ENCODE measurements around the gene HIVEP3.

The HIVEP3 gene

DNA sequence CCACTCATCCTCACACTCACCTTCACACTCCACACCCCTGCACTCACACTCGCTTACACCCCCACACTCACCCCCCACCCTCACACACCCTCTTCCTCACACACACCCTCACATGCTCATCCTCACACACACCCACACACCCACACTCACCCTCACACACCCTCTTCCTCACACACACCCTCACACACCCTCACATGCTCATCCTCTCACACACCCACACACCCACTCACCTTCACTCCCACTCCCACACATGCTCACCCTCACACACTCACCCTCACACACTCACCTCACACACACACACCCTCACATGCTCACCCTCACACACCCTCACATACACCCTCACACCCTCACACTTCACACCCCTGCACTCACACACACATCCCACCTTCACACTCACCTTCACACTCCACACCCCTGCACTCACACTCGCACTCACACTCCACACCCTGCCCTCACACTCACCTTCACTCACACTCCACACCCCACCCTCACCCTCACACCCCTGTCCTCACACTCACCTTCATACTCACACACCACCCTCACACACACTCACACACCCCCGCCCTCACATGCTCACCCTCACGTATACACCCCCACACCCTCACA lies 391.7 kb downstream of the HIVEP3 start (continued):
- TF ChIP-seq ZEB2 (tag by site-specific recombination; IDR thresholded peaks at IDR 0.05) (no peak), PRDM1 (tag by site-specific recombination; IDR thresholded peaks at IDR 0.05) (no peak), EGR2 (tag by site-specific recombination; IDR thresholded peaks at IDR 0.05; ENCODE audit: low read depth) (peak; percentile 98), ZNF23 (tag by site-specific recombination; IDR thresholded peaks at IDR 0.05; ENCODE audit: borderline replicate concordance) (no peak), ZNF830 (tag by site-specific recombination; IDR thresholded peaks at IDR 0.05; ENCODE audit: low read depth) (no peak), ZNF311 (tag by site-specific recombination; IDR thresholded peaks at IDR 0.05; ENCODE audit: borderline replicate concordance) (peak; percentile 63; the same call in 1 of the 2 replicates)
- TF ChIP-seq, protein P1, sequence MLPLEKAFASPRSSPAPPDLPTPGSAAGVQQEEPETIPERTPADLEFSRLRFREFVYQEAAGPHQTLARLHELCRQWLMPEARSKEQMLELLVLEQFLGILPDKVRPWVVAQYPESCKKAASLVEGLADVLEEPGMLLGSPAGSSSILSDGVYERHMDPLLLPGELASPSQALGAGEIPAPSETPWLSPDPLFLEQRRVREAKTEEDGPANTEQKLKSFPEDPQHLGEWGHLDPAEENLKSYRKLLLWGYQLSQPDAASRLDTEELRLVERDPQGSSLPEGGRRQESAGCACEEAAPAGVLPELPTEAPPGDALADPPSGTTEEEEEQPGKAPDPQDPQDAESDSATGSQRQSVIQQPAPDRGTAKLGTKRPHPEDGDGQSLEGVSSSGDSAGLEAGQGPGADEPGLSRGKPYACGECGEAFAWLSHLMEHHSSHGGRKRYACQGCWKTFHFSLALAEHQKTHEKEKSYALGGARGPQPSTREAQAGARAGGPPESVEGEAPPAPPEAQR (tag by site-specific recombination; IDR thresholded peaks at IDR 0.05), result no peak
- TF ChIP-seq, protein P2, sequence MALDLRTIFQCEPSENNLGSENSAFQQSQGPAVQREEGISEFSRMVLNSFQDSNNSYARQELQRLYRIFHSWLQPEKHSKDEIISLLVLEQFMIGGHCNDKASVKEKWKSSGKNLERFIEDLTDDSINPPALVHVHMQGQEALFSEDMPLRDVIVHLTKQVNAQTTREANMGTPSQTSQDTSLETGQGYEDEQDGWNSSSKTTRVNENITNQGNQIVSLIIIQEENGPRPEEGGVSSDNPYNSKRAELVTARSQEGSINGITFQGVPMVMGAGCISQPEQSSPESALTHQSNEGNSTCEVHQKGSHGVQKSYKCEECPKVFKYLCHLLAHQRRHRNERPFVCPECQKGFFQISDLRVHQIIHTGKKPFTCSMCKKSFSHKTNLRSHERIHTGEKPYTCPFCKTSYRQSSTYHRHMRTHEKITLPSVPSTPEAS (tag by site-specific recombination; IDR thresholded peaks at IDR 0.05), result no peak

DNA sequence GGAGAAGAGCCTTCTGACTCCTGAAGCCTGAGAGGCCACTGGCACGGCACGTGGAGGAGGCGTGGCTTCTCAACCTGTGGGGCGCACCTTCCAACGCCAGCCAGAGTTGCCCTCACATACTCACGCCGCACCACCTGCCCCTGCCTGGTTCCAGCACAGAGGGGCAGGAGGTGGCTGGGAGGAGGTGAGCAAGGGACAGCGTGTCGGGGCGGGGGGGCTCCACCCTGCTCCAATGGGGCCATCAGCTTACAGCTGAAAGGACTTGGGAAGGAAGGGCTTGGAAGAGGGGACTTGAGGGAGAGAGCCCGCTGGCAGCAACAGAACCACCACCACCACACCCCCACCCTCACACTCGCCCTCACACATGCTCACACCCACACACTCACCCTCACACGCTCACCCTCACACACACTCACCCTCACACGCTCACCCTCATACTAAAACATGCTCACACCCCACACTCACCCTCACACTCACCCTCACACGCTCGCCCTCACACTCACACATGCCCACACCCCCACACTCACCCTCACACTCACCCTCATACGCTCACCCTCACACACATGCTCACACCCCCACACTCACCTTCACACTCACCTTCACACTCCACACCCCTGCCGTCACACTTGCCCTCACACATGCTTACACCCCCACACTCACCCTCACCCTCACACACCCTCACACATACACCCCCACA lies 392.7 kb downstream of the HIVEP3 start:
- ChIA-PET CTCF (interaction anchor here (1.0 to 1.7 kb wide), 2 partner anchors 10 to 13 kb away, joined by 5 to 16 read pairs; no protein-coding TSS in a partner anchor), POLR2A (no interaction called here)
- H3K9me3 ChIP-seq (ENCODE audit: control insufficient read depth, insufficient read depth, low read depth, low read length), result no peaks in the 10 kb centered on the region
- TF ChIP-seq, protein P3, sequence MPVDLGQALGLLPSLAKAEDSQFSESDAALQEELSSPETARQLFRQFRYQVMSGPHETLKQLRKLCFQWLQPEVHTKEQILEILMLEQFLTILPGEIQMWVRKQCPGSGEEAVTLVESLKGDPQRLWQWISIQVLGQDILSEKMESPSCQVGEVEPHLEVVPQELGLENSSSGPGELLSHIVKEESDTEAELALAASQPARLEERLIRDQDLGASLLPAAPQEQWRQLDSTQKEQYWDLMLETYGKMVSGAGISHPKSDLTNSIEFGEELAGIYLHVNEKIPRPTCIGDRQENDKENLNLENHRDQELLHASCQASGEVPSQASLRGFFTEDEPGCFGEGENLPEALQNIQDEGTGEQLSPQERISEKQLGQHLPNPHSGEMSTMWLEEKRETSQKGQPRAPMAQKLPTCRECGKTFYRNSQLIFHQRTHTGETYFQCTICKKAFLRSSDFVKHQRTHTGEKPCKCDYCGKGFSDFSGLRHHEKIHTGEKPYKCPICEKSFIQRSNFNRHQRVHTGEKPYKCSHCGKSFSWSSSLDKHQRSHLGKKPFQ (tag by site-specific recombination; IDR thresholded peaks at IDR 0.05), result peak; percentile 84
- TF ChIP-seq, protein P4, sequence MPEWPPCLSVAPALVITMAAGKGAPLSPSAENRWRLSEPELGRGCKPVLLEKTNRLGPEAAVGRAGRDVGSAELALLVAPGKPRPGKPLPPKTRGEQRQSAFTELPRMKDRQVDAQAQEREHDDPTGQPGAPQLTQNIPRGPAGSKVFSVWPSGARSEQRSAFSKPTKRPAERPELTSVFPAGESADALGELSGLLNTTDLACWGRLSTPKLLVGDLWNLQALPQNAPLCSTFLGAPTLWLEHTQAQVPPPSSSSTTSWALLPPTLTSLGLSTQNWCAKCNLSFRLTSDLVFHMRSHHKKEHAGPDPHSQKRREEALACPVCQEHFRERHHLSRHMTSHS (tag by site-specific recombination; IDR thresholded peaks at IDR 0.05), result no peak
- no peak for TF ChIP-seq ZNF629 (tag by site-specific recombination; IDR thresholded peaks at IDR 0.05)
- peak; percentile 89 for TF ChIP-seq ZFHX2 (tag by site-specific recombination; conservative IDR thresholded peaks at IDR 0.05)
- peak; percentile 90 for TF ChIP-seq EGR2 (tag by site-specific recombination; IDR thresholded peaks at IDR 0.05; ENCODE audit: low read depth)
- no peak for TF ChIP-seq ZEB2 (tag by site-specific recombination; IDR thresholded peaks at IDR 0.05)
- no peak for TF ChIP-seq ZNF558 (tag by site-specific recombination; IDR thresholded peaks at IDR 0.05)
- TF ChIP-seq ZFP69B (tag by site-specific recombination; IDR thresholded peaks at IDR 0.05), result no peak
- TF ChIP-seq ZNF114 (tag by site-specific recombination; IDR thresholded peaks at IDR 0.05), result no peak
- TF ChIP-seq KLF9 (tag by site-specific recombination; IDR thresholded peaks at IDR 0.05; ENCODE audit: low read depth), result no peak
- no peak for TF ChIP-seq TCF7L2 (IDR thresholded peaks at IDR 0.05; ENCODE audit: borderline replicate concordance, low read depth, low read length)
- no peak for TF ChIP-seq ZBTB20 (tag by site-specific recombination; IDR thresholded peaks at IDR 0.05)
- peak; percentile 23; the same call in 1 of the 2 replicates for TF ChIP-seq ZBTB48 (tag by site-specific recombination; IDR thresholded peaks at IDR 0.05)
- peak; percentile 22; the same call in 1 of the 2 replicates for TF ChIP-seq KLF1 (tag by site-specific recombination; IDR thresholded peaks at IDR 0.05)
- no peak for TF ChIP-seq ZNF23 (tag by site-specific recombination; IDR thresholded peaks at IDR 0.05; ENCODE audit: borderline replicate concordance)
- no peak for TF ChIP-seq KLF8 (tag by site-specific recombination; IDR thresholded peaks at IDR 0.05)
- TF ChIP-seq ZNF248 (tag by site-specific recombination; IDR thresholded peaks at IDR 0.05), result no peak
- TF ChIP-seq, protein P5, sequence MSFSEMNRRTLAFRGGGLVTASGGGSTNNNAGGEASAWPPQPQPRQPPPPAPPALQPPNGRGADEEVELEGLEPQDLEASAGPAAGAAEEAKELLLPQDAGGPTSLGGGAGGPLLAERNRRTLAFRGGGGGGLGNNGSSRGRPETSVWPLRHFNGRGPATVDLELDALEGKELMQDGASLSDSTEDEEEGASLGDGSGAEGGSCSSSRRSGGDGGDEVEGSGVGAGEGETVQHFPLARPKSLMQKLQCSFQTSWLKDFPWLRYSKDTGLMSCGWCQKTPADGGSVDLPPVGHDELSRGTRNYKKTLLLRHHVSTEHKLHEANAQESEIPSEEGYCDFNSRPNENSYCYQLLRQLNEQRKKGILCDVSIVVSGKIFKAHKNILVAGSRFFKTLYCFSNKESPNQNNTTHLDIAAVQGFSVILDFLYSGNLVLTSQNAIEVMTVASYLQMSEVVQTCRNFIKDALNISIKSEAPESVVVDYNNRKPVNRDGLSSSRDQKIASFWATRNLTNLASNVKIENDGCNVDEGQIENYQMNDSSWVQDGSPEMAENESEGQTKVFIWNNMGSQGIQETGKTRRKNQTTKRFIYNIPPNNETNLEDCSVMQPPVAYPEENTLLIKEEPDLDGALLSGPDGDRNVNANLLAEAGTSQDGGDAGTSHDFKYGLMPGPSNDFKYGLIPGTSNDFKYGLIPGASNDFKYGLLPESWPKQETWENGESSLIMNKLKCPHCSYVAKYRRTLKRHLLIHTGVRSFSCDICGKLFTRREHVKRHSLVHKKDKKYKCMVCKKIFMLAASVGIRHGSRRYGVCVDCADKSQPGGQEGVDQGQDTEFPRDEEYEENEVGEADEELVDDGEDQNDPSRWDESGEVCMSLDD (tag by site-specific recombination; IDR thresholded peaks at IDR 0.05), result peak; percentile 50
- TF ChIP-seq ZFP3 (tag by site-specific recombination; IDR thresholded peaks at IDR 0.05; ENCODE audit: low read depth), result no peak
- TF ChIP-seq ZBTB8A (tag by site-specific recombination; IDR thresholded peaks at IDR 0.05), result no peak
- TF ChIP-seq HOXC10 (CRISPR knock-in tag; IDR thresholded peaks at IDR 0.05), result no peak
- no peak for TF ChIP-seq ZXDB (tag by site-specific recombination; IDR thresholded peaks at IDR 0.05)
- no peaks in the 10 kb centered on the region for H3K36me3 ChIP-seq (ENCODE audit: control insufficient read depth in 2 of 2, insufficient read depth in 1 of 2, low read length in 2 of 2)
- H3K4me3 ChIP-seq (ENCODE audit: low read depth, low read length), result no peak overlapping the region
- H3K27ac ChIP-seq (ENCODE audit: extremely low read depth, low read depth, low read length), result no peak overlapping the region
- no peaks in the 10 kb centered on the region for H3K4me1 ChIP-seq (ENCODE audit: control insufficient read depth, insufficient read depth, low read length)

Data from HEK293 (cell line).